Upper lobe of right lung (tissue), 1 donor: ENCODE data around the gene PTS. TPM values are rescaled to one million over a fixed set of nuclear protein-coding genes. Genes with fewer than 3 reads are reported as not detected.

ENCODE experiments used
- ATAC-seq: fragments of 200-7000 bp; cut with Tn5 transposase; one replicate; pipeline ENCODE4 v1.9.1; 2020; ENCODE audit warnings: mild to moderate bottlenecking, moderate library complexity
- DNase-seq: peaks from one replicate; pipeline ENCODE4 v3.0.0-alpha.2; 2020
- H3K27ac ChIP-seq: fragments of 200-600 bp; one replicate; pipeline ENCODE4 v1.8.0; 2022
- H3K27me3 ChIP-seq: fragments of 200-600 bp; one replicate; pipeline ENCODE4 v1.8.0; 2022; ENCODE audit warnings: mild to moderate bottlenecking
- H3K36me3 ChIP-seq: fragments of 200-600 bp; one replicate; pipeline ENCODE4 v1.8.0; 2022
- H3K4me1 ChIP-seq: fragments of 200-600 bp; one replicate; pipeline ENCODE4 v1.8.0; 2022
- H3K4me3 ChIP-seq: fragments of 200-600 bp; one replicate; pipeline ENCODE4 v1.8.0; 2022; ENCODE audit warnings: mild to moderate bottlenecking
- H3K9me3 ChIP-seq: fragments of 200-600 bp; one replicate; pipeline ENCODE4 v1.8.0; 2022
- intact Hi-C: fragments of 100-400 bp; cut with DNase I; formaldehyde crosslinking; loops from one replicate; pipeline ENCODE4 v1.11.0; 2022
- total RNA-seq: library from RNA; stranded (reverse); fragmentation: NEBNext Ultra II Directional; extraction: Animal tissue kit (Norgen Biotek cat#: 25700); gene quantifications from one replicate; pipeline ENCODE4 v1.2.1, GENCODE V29; 2021
- TF ChIP-seq, protein P1 (sequence below): fragments of 200-600 bp; IDR thresholded peaks from one replicate; pipeline ENCODE4 v1.8.0; 2022; ENCODE audit warnings: antibody characterized with exemption
- donor health status: DM: no; HTN: yes; CAD: no; lungs with severe emphysema.

Gene PTS
- total RNA-seq, 1 donor from 2014 or later, result 22.5 TPM

DNA sequence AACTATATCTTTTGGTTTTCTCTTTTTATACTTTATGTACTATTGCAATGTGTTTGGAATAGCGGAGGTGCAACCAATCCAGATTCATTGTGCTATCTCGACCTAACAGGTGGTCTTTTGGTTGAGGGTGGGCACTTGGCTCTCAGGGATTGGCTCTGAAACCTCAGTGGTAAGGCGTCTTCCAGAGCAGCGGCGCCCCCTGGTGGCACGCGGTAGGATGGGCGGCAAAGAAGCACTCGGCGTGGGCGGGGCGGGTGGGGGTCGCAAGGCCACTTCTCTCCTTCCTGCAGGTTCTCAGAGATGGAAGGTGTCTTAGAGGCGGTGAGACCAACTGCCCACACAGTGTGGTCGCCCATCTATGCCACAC lies 53.7 kb downstream of the PTS start:
- H3K27ac ChIP-seq, result no peak overlapping the region

DNA sequence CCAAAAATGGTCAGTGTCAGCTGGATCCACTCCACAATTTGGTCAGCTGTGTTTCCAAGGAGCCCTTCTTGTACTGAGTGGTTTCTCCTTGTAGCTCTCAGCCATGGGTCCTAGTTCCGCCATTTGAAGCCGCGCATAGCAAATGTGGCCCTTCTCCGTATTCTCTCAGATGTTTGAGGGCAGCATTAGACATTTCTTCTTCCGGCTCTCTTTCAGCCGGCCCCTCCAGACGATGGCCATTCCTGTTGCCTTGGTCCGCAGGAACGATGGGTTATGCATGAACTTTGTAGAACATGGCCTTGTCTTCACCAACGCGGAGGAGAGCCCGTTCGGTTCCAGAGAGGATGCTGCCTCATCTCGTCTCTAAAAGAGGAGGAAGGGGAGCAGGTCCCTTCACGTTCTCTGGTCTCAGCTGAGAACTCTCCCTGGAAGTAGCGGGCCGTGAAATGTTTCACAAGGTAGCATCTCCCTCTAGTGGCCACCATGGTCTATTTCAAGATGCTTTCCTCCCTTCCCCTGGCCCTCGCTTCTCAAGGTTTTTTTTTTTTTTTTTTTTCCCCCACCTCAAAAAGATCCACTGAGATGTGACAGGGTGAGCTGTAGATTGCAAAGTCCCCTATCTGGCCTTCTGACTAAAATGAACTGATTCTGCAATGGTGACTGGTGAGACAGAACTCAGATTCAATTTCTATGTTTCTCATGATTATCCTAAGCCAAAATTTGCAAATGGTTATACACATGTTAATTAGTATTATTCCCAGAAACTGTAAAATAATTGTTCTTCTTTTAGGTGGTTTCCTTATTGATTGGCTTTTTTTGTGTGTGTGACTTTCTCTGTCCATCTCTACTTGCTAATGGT lies 54.3 kb downstream of the PTS start:
- Histone ChIP-seq H3K27me3 (no peaks in the 10 kb centered on the region), H3K9me3 (no peaks in the 10 kb centered on the region), H3K27ac (no peak overlapping the region), H3K4me1 (no peaks in the 10 kb centered on the region), H3K36me3 (no peaks in the 10 kb centered on the region), H3K4me3 (peak overlapping the region; percentile 51)
- intact Hi-C loops, result loop anchor here (2.0 to 10.0 kb wide), 2 partner anchors 60 to 274 kb away; no protein-coding TSS in a partner anchor
- peak; percentile 95 for ATAC-seq
- DNase-seq, result peak; percentile 66
- TF ChIP-seq, protein P1, sequence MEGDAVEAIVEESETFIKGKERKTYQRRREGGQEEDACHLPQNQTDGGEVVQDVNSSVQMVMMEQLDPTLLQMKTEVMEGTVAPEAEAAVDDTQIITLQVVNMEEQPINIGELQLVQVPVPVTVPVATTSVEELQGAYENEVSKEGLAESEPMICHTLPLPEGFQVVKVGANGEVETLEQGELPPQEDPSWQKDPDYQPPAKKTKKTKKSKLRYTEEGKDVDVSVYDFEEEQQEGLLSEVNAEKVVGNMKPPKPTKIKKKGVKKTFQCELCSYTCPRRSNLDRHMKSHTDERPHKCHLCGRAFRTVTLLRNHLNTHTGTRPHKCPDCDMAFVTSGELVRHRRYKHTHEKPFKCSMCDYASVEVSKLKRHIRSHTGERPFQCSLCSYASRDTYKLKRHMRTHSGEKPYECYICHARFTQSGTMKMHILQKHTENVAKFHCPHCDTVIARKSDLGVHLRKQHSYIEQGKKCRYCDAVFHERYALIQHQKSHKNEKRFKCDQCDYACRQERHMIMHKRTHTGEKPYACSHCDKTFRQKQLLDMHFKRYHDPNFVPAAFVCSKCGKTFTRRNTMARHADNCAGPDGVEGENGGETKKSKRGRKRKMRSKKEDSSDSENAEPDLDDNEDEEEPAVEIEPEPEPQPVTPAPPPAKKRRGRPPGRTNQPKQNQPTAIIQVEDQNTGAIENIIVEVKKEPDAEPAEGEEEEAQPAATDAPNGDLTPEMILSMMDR, result peak; percentile 64

More for the DNA sequence above, 53.7 kb downstream of the PTS start:
- ATAC-seq (peak; percentile 89), DNase-seq (peak; percentile 87)
- Histone ChIP-seq H3K4me1 (no peaks in the 10 kb centered on the region), H3K36me3 (no peaks in the 10 kb centered on the region), H3K4me3 (peak overlapping the region; percentile 51), H3K27me3 (no peaks in the 10 kb centered on the region), H3K9me3 (no peaks in the 10 kb centered on the region)
- intact Hi-C loops, result loop anchor here (2.0 to 10.0 kb wide), 2 partner anchors 59 to 275 kb away; no protein-coding TSS in a partner anchor
- TF ChIP-seq, protein P1, result peak; percentile 88

- Histone ChIP-seq H3K27ac (no peak overlapping the region), H3K27me3 (no peaks in the 10 kb centered on the region), H3K4me1 (no peaks in the 10 kb centered on the region), H3K9me3 (no peaks in the 10 kb centered on the region), H3K4me3 (no peak overlapping the region), H3K36me3 (no peaks in the 10 kb centered on the region)
- TF ChIP-seq, protein P1, result no peak
- ATAC-seq, result no peak
- DNase-seq, result no peak
- intact Hi-C loops, result loop anchor here (2.0 to 10.0 kb wide), 2 partner anchors 61 to 273 kb away; no protein-coding TSS in a partner anchor
These were observed 55.5 kb downstream of the PTS start for GRCh38 chr11:112281726-112282125.

Other genes with a start within 250 kb of the PTS start
- gene DLAT, start 201.0 kb upstream of the PTS start, total RNA-seq, result 29.2 TPM
- 1.3 TPM for gene PIH1D2, start 152.4 kb upstream of the PTS start, total RNA-seq
- 18.9 TPM for gene NKAPD1, start 152.1 kb upstream of the PTS start, total RNA-seq
- gene TIMM8B, start 139.7 kb upstream of the PTS start, total RNA-seq, result 33.9 TPM
- 90.1 TPM for gene SDHD, start 139.6 kb upstream of the PTS start, total RNA-seq
- gene IL18, start 62.3 kb upstream of the PTS start, total RNA-seq, result 49.9 TPM
- not detected for gene TEX12, start 59.1 kb upstream of the PTS start, total RNA-seq
- 7.7 TPM for gene BCO2, start 50.9 kb upstream of the PTS start, total RNA-seq
- gene PLET1, start 34.4 kb downstream of the PTS start, total RNA-seq, result not detected